Measurements from ENCODE around the gene HOXA5. TPM values are rescaled to one million over a fixed set of nuclear protein-coding genes. Genes with fewer than 3 reads are reported as not detected.

Gene HOXA5
- total RNA-seq, 2 experiments from 2014 or later, result 3.4 to 7.4 TPM

DNA sequence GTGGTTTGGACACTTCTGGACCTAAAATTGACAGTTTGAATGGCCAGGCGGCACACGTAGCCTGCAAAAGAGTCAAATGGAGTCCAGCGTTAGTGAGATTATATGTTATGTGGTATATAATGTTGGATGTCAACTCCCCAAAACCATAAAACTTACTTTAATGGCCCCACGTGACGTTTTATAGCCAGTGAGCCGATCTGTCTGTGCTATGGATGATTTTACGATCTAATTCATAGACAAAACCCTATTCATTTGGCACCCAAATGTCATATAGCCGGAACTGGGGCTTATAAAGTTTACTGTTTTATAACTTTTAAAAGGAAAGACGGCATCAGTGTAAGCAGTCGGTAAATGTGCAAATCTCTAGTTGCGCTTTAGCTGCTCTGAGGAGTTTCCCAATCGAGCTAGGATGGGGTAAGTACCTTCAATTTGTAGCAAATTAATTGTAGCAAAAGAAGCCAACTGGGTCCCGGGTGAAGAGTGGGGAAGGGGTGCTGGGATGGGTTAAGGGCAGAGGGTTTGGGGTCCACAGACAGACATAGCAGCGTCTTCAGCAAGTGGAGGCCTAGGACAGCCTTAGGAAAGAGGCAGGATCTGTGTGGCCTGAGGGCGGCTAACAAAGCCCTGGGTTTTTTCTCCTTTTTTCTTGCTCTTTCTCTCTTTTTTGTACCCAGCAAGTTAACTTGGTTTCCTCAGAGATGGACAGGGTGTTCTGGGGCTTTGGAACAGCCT lies 3.2 kb downstream of the HOXA5 start:
- no peak for DNase-seq (ENCODE audit: low spot score)
- Histone ChIP-seq H3K9me3 (ENCODE audit: low read length) (no peaks in the 10 kb centered on the region), H3K4me1 (ENCODE audit: insufficient read depth, low read length, poor library complexity, severe bottlenecking) (no peaks in the 10 kb centered on the region), H2AFZ (ENCODE audit: low read length) (no peak overlapping the region), H3K9me2 (ENCODE audit: insufficient read depth, low read length) (no peaks in the 10 kb centered on the region), H3K79me2 (ENCODE audit: insufficient read depth, low read depth, low read length) (no peaks in the 10 kb centered on the region), H3K36me3 (ENCODE audit: insufficient read depth, low read length) (peaks cover 15% of the 10 kb centered on the region), H3K27ac (ENCODE audit: low read depth, low read length, poor library complexity, severe bottlenecking) (no peak overlapping the region), H4K20me1 (ENCODE audit: insufficient read depth, low read length) (no peaks in the 10 kb centered on the region), H3K4me3 (ENCODE audit: low read depth, low read length, poor library complexity, severe bottlenecking) (no peak overlapping the region), H3K4me2 (ENCODE audit: low read length) (no peak overlapping the region)
- no peak for TF ChIP-seq EZH2phosphoT487 (IDR thresholded peaks at IDR 0.05; ENCODE audit: borderline replicate concordance, low read depth, low read length)
- TF ChIP-seq, protein P1, sequence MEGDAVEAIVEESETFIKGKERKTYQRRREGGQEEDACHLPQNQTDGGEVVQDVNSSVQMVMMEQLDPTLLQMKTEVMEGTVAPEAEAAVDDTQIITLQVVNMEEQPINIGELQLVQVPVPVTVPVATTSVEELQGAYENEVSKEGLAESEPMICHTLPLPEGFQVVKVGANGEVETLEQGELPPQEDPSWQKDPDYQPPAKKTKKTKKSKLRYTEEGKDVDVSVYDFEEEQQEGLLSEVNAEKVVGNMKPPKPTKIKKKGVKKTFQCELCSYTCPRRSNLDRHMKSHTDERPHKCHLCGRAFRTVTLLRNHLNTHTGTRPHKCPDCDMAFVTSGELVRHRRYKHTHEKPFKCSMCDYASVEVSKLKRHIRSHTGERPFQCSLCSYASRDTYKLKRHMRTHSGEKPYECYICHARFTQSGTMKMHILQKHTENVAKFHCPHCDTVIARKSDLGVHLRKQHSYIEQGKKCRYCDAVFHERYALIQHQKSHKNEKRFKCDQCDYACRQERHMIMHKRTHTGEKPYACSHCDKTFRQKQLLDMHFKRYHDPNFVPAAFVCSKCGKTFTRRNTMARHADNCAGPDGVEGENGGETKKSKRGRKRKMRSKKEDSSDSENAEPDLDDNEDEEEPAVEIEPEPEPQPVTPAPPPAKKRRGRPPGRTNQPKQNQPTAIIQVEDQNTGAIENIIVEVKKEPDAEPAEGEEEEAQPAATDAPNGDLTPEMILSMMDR (conservative IDR thresholded peaks at IDR 0.05; ENCODE audit: low read length), result no peak
- ChIA-PET CTCF (ENCODE audit: unreplicated experiment) (no interaction called here), POLR2A (interaction anchor here (0.7 kb wide), 1 partner anchor 21 kb away, joined by 3 read pairs; no protein-coding TSS in a partner anchor)
- intact Hi-C loops (cut with micrococcal nuclease; ENCODE audit: unreplicated experiment), result no loop called here
- BruUV-seq (replicated peaks), result no TSS peak

DNA sequence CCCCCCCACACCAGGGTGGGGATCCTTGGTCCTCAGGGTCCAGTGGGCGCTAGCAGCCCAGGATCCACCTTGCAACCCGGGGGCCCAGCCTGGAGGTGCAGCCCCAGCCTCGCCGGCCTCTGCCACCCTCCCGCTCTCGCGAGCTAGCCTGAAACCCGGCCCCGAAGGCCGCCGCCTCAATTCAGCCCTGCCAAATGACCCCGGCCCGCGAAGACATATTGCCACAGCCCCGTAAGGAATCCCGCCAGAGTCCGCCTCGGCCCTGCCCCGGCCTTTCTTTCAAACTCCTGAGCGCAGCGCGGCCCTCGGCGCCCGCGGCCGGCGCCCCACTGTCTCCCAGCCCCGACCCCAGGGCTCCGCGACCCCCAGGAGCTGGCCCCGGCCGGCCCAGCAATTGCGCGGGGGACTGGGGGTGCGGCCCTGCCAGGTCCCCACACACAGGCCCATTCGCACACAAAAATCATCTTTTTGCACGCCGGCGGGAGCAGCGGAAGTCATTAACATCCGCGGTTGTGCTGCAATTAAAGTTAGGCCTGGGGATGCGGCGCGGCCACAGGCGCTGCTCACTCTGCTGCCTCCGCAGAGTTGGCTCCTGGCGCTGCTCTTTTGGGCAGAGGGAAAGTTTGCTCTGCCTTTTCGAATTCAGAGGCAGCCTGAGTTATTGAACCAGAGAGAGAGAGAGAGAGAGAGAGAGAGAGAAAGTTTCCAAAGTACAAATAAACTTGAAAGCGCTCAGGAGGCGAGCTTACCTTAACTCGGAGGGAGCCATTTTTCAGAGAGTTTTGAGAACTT lies 4.0 kb downstream of the HOXA5 start:
- TF ChIP-seq, protein P1 (conservative IDR thresholded peaks at IDR 0.05; ENCODE audit: low read length), result no peak
- no peak for TF ChIP-seq EZH2phosphoT487 (IDR thresholded peaks at IDR 0.05; ENCODE audit: borderline replicate concordance, low read depth, low read length)
- H3K4me2 ChIP-seq (ENCODE audit: low read length), result no peak overlapping the region
- no peaks in the 10 kb centered on the region for H3K9me2 ChIP-seq (ENCODE audit: insufficient read depth, low read length)
- CTCF ChIA-PET (ENCODE audit: unreplicated experiment), result no interaction called here
- H3K9me3 ChIP-seq (ENCODE audit: low read length), result no peaks in the 10 kb centered on the region
- no peak overlapping the region for H2AFZ ChIP-seq (ENCODE audit: low read length)
- H3K4me3 ChIP-seq (ENCODE audit: low read depth, low read length, poor library complexity, severe bottlenecking), result no peak overlapping the region
- intact Hi-C loops (cut with micrococcal nuclease; ENCODE audit: unreplicated experiment), result no loop called here
- H3K4me1 ChIP-seq (ENCODE audit: insufficient read depth, low read length, poor library complexity, severe bottlenecking), result no peaks in the 10 kb centered on the region
- no TSS peak for BruUV-seq (replicated peaks)
- no peak overlapping the region for H3K27ac ChIP-seq (ENCODE audit: low read depth, low read length, poor library complexity, severe bottlenecking)
- H3K79me2 ChIP-seq (ENCODE audit: insufficient read depth, low read depth, low read length), result no peaks in the 10 kb centered on the region
- H3K36me3 ChIP-seq (ENCODE audit: insufficient read depth, low read length), result peaks cover 13% of the 10 kb centered on the region
- no peak for DNase-seq (ENCODE audit: low spot score)
- H4K20me1 ChIP-seq (ENCODE audit: insufficient read depth, low read length), result no peaks in the 10 kb centered on the region
- POLR2A ChIA-PET, result no interaction called here

DNA sequence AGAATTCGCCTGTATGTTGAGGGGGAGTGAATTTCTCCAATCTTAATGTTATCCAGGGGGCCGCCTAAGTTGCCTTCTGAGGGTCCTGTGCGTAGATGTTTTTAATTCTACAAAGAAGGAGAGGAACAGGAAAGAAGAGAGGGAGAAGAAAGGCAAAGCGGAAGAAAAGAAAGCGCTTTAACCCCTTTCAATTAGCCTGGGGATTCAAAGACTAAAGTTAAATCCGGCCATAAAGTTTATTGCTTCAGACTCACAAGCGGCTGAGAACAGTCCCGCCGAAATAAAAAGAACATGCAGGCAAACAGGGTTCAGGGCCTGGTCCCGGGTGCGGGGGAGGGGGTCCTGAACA lies 4.5 kb downstream of the HOXA5 start:
- no peak overlapping the region for H3K4me2 ChIP-seq (ENCODE audit: low read length)
- no peak overlapping the region for H3K27ac ChIP-seq (ENCODE audit: low read depth, low read length, poor library complexity, severe bottlenecking)
- POLR2A ChIA-PET, result no interaction called here
- H3K4me3 ChIP-seq (ENCODE audit: low read depth, low read length, poor library complexity, severe bottlenecking), result no peak overlapping the region
- H3K9me3 ChIP-seq (ENCODE audit: low read length), result no peaks in the 10 kb centered on the region
- DNase-seq (ENCODE audit: low spot score), result no peak
- peaks cover 8% of the 10 kb centered on the region; the same call in 1 of the 2 replicates for H3K36me3 ChIP-seq (ENCODE audit: insufficient read depth, low read length)
- BruUV-seq (replicated peaks), result no TSS peak
- intact Hi-C loops (cut with micrococcal nuclease; ENCODE audit: unreplicated experiment), result no loop called here
- no peak overlapping the region for H2AFZ ChIP-seq (ENCODE audit: low read length)
- H4K20me1 ChIP-seq (ENCODE audit: insufficient read depth, low read length), result no peaks in the 10 kb centered on the region
- no peak for TF ChIP-seq EZH2phosphoT487 (IDR thresholded peaks at IDR 0.05; ENCODE audit: borderline replicate concordance, low read depth, low read length)
- TF ChIP-seq, protein P1 (conservative IDR thresholded peaks at IDR 0.05; ENCODE audit: low read length), result no peak
- no peaks in the 10 kb centered on the region for H3K9me2 ChIP-seq (ENCODE audit: insufficient read depth, low read length)
- CTCF ChIA-PET (ENCODE audit: unreplicated experiment), result no interaction called here
- no peaks in the 10 kb centered on the region for H3K4me1 ChIP-seq (ENCODE audit: insufficient read depth, low read length, poor library complexity, severe bottlenecking)
- no peaks in the 10 kb centered on the region for H3K79me2 ChIP-seq (ENCODE audit: insufficient read depth, low read depth, low read length)

All from OCI-LY7 (cell line).